ENCODE data around the gene SPRR2A.

DNA sequence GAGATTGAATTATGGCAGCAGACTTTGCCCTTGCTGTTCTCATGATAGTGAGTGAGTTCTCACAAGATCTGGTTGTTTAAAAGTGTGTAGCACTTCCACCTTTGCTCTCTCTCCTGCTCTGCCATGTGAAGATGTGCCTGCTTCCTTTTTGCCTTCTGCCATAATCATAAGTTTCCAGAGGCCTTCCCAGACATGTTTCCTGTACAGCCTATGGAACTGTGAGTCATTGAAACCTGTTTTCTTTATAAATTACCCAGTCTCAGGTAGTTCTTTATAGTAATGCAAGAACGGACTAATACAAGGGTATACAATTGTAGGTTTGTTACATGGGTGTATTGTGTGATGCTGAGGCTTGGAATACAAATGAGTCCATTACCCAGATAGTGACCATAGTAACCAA, 22.1 kb downstream of the SPRR2A start:
- TF ChIP-seq, protein P1, sequence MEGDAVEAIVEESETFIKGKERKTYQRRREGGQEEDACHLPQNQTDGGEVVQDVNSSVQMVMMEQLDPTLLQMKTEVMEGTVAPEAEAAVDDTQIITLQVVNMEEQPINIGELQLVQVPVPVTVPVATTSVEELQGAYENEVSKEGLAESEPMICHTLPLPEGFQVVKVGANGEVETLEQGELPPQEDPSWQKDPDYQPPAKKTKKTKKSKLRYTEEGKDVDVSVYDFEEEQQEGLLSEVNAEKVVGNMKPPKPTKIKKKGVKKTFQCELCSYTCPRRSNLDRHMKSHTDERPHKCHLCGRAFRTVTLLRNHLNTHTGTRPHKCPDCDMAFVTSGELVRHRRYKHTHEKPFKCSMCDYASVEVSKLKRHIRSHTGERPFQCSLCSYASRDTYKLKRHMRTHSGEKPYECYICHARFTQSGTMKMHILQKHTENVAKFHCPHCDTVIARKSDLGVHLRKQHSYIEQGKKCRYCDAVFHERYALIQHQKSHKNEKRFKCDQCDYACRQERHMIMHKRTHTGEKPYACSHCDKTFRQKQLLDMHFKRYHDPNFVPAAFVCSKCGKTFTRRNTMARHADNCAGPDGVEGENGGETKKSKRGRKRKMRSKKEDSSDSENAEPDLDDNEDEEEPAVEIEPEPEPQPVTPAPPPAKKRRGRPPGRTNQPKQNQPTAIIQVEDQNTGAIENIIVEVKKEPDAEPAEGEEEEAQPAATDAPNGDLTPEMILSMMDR (IDR thresholded peaks at IDR 0.05; ENCODE audit: low read depth, low read length), result no peak
- no peak for TF ChIP-seq MYC (IDR thresholded peaks at IDR 0.05; ENCODE audit: low read depth, low read length)

Measured in NB4 (cell line).